GM18508 (cell line): ENCODE results near the gene COL19A1.
A peak's percentile ranks its signal among the peaks of the same experiment; 100 is the strongest.

Experiments
- ATAC-seq: cut with Tn5 transposase; IDR thresholded peaks from one replicate; pipeline ENCODE4 v1.9.1; 2021; ENCODE audit warnings: moderate number of reproducible peaks; ENCODE audit not compliant: insufficient read depth, unreplicated experiment

The COL19A1 gene

GRCh38 chr6:70111737-70112136 is 245.4 kb downstream of the COL19A1 start:
- no peak for ATAC-seq

- ATAC-seq: no peak
These were observed 246.4 kb downstream of the COL19A1 start for GRCh38 chr6:70112716-70113115.

- ATAC-seq: no peak
These were observed 246.8 kb downstream of the COL19A1 start for GRCh38 chr6:70113171-70113570.

GRCh38 chr6:70118670-70119069 is 252.3 kb downstream of the COL19A1 start:
- ATAC-seq: no peak

GRCh38 chr6:70119218-70119835 is 253.0 kb downstream of the COL19A1 start:
- ATAC-seq: no peak

- ATAC-seq: peak; percentile 81
These were observed 258.1 kb downstream of the COL19A1 start for GRCh38 chr6:70124443-70124842.

GRCh38 chr6:70124882-70125545 is 258.7 kb downstream of the COL19A1 start:
- ATAC-seq: peak; percentile 9

- no peak for ATAC-seq
These were observed 259.2 kb downstream of the COL19A1 start for GRCh38 chr6:70125602-70126001.

- no peak for ATAC-seq
These were observed 263.0 kb downstream of the COL19A1 start for GRCh38 chr6:70129341-70129740.

- ATAC-seq: no peak
These were observed 264.5 kb downstream of the COL19A1 start for GRCh38 chr6:70130865-70131264.

- ATAC-seq: peak; percentile 92
These were observed 265.2 kb downstream of the COL19A1 start for GRCh38 chr6:70131528-70131927.

GRCh38 chr6:70133246-70133645 is 266.9 kb downstream of the COL19A1 start:
- ATAC-seq: no peak

GRCh38 chr6:70134542-70134941 is 268.2 kb downstream of the COL19A1 start:
- ATAC-seq: no peak

- ATAC-seq: no peak
These were observed 269.1 kb downstream of the COL19A1 start for GRCh38 chr6:70135219-70136160.

- no peak for ATAC-seq
These were observed 270.6 kb downstream of the COL19A1 start for GRCh38 chr6:70136996-70137395.

GRCh38 chr6:70140496-70140895 is 274.1 kb downstream of the COL19A1 start:
- no peak for ATAC-seq

GRCh38 chr6:70142034-70142433 is 275.7 kb downstream of the COL19A1 start:
- ATAC-seq: no peak

- no peak for ATAC-seq
These were observed 278.8 kb downstream of the COL19A1 start for GRCh38 chr6:70145178-70145577.

- no peak for ATAC-seq
These were observed 282.9 kb downstream of the COL19A1 start for GRCh38 chr6:70149209-70149788.

- ATAC-seq: no peak
These were observed 284.2 kb downstream of the COL19A1 start for GRCh38 chr6:70150521-70150920.

- no peak for ATAC-seq
These were observed 285.3 kb downstream of the COL19A1 start for GRCh38 chr6:70151616-70152015.
